RWPE1 (cell line): ENCODE results near the gene IL10.
A peak's percentile ranks its signal among the peaks of the same experiment; 100 is the strongest.

Source experiments
- CTCF ChIA-PET: fragments of 350-600 bp; sonication (Branson Sonifier 250); formaldehyde crosslinking; extraction: SDS; loops from one replicate; lab custom pipeline; 2021; lab: Yijun Ruan, JAX
- POLR2A ChIA-PET: fragments of 400-600 bp; formaldehyde crosslinking; extraction: SDS; loops from one replicate; lab custom pipeline; 2020; ENCODE audit warnings: antibody characterized with exemption; ENCODE audit not compliant: low non-redundant PET; lab: Yijun Ruan, JAX
- DNase-seq: peaks from one replicate; pipeline ENCODE4 v3.0.0; 2012; ENCODE audit warnings: low spot score
- H3K27ac ChIP-seq: fragments of 450-650 bp; 2 replicates; pipeline ENCODE4 v1.5.1; 2017
- CTCF ChIP-seq: fragments of 450-650 bp; conservative IDR thresholded peaks from 2 replicates; pipeline ENCODE4 v1.5.1; 2017; ENCODE audit warnings: low read depth, mild to moderate bottlenecking

The IL10 gene

GRCh38 chr1:206734499-206735142 lies 37.7 kb downstream of the IL10 start:
- peak; percentile 45 for TF ChIP-seq CTCF
- ChIA-PET CTCF (interaction anchor here (0.6 to 4.0 kb wide), 25 partner anchors 8 to 1993 kb away, joined by 3 to 27 read pairs (median 4); no protein-coding TSS in a partner anchor), POLR2A (interaction anchor here (0.6 kb wide), 1 partner anchor 25 kb away, joined by 4 read pairs; no protein-coding TSS in a partner anchor)
- no peak overlapping the region for H3K27ac ChIP-seq
- DNase-seq = peak; percentile 64

GRCh38 chr1:206732992-206733391 lies 39.3 kb downstream of the IL10 start:
- no peak overlapping the region for H3K27ac ChIP-seq
- no peak for DNase-seq
- TF ChIP-seq CTCF = no peak
- POLR2A ChIA-PET = no interaction called here
- CTCF ChIA-PET = no interaction called here

- ChIA-PET POLR2A (interaction anchor here (0.6 kb wide), 1 partner anchor 1126 kb away, joined by 3 read pairs; no protein-coding TSS in a partner anchor), CTCF (no interaction called here)
- DNase-seq = no peak
- 0 out of 2 replicates have a peak overlapping the region, but pooled peaks have one; percentile 3 for H3K27ac ChIP-seq
- TF ChIP-seq CTCF = no peak
These were observed 39.8 kb downstream of the IL10 start for GRCh38 chr1:206732508-206732907.

GRCh38 chr1:206729507-206729906 lies 42.8 kb downstream of the IL10 start:
- CTCF ChIA-PET = interaction anchor here (0.7 kb wide), 1 partner anchor 24 kb away, joined by 3 read pairs; no protein-coding TSS in a partner anchor
- POLR2A ChIA-PET = no interaction called here

GRCh38 chr1:206729050-206729449 lies 43.2 kb downstream of the IL10 start:
- TF ChIP-seq CTCF = no peak
- H3K27ac ChIP-seq = no peak overlapping the region
- POLR2A ChIA-PET = no interaction called here
- no peak for DNase-seq
- CTCF ChIA-PET = no interaction called here

More at GRCh38 chr1:206729507-206729906, 42.8 kb downstream of the IL10 start:
- H3K27ac ChIP-seq = no peak overlapping the region
- DNase-seq = no peak
- TF ChIP-seq CTCF = no peak

- CTCF ChIA-PET = no interaction called here
- no peak for DNase-seq
- no peak overlapping the region for H3K27ac ChIP-seq
- POLR2A ChIA-PET = no interaction called here
- no peak for TF ChIP-seq CTCF
These were observed 43.7 kb downstream of the IL10 start for GRCh38 chr1:206728697-206728987.
